Stomach smooth muscle (tissue), 2 donors: Measurements from ENCODE around the gene NUFIP2.

Experiments
- H3K27ac ChIP-seq: one replicate; pipeline ENCODE4 v1.7.0; 2013; ENCODE audit warnings: mild to moderate bottlenecking, low read length, inconsistent platforms
- H3K27me3 ChIP-seq, 2 donors: one replicate each; pipeline ENCODE4 v1.7.0; 2013; ENCODE audit warnings: low read length in 2 of 2; ENCODE audit not compliant: insufficient read depth in 2 of 2, control insufficient read depth in 1 of 2
- H3K36me3 ChIP-seq, 2 donors: one replicate each; pipeline ENCODE4 v1.7.0; 2013; ENCODE audit warnings: low read length in 2 of 2; ENCODE audit not compliant: control insufficient read depth in 2 of 2, insufficient read depth in 2 of 2
- H3K4me1 ChIP-seq: one replicate; pipeline ENCODE4 v1.7.0; 2013; ENCODE audit warnings: low read length; ENCODE audit not compliant: control insufficient read depth, insufficient read depth
- H3K4me3 ChIP-seq, 2 donors: one replicate each; pipeline ENCODE4 v1.7.0; 2013; ENCODE audit warnings: low read length in 2 of 2
- H3K9ac ChIP-seq, 2 donors: one replicate each; pipeline ENCODE4 v1.7.0; 2013; ENCODE audit warnings: low read length in 2 of 2, mild to moderate bottlenecking in 1 of 2
- H3K9me3 ChIP-seq, 2 donors: one replicate each; pipeline ENCODE4 v1.7.0; 2013; ENCODE audit warnings: low read length in 2 of 2; ENCODE audit not compliant: control insufficient read depth in 2 of 2
- donor health status: healthy.
- donor health status: Pancreatic carcinoma.

NUFIP2 gene

GRCh38 chr17:29299031-29299430 is 5.1 kb upstream of the NUFIP2 start:
- H3K9ac ChIP-seq: no peak overlapping the region
- H3K9me3 ChIP-seq: no peaks in the 10 kb centered on the region
- H3K4me3 ChIP-seq: no peak overlapping the region
- H3K27me3 ChIP-seq: no peaks in the 10 kb centered on the region
- H3K36me3 ChIP-seq: no peaks in the 10 kb centered on the region
- no peak overlapping the region for H3K27ac ChIP-seq
- H3K4me1 ChIP-seq: no peaks in the 10 kb centered on the region

GRCh38 chr17:29295420-29295819 is 1.5 kb upstream of the NUFIP2 start:
- no peak overlapping the region for H3K27ac ChIP-seq
- no peaks in the 10 kb centered on the region for H3K36me3 ChIP-seq
- H3K4me3 ChIP-seq: no peak overlapping the region
- peaks cover 3% of the 10 kb centered on the region for H3K4me1 ChIP-seq
- no peaks in the 10 kb centered on the region for H3K9me3 ChIP-seq
- no peak overlapping the region for H3K9ac ChIP-seq
- H3K27me3 ChIP-seq: no peaks in the 10 kb centered on the region

GRCh38 chr17:29294580-29294900 is 592 bp upstream of the NUFIP2 start:
- H3K9ac ChIP-seq: peak overlapping the region; percentile 80 to 96

GRCh38 chr17:29292992-29293889 is 707 bp downstream of the NUFIP2 start:
- peak overlapping the region; percentile 93 to 100 for H3K9ac ChIP-seq
- H3K36me3 ChIP-seq: no peaks in the 10 kb centered on the region
- no peaks in the 10 kb centered on the region for H3K9me3 ChIP-seq
- peak overlapping the region; percentile 95 for H3K27ac ChIP-seq
- H3K27me3 ChIP-seq: no peaks in the 10 kb centered on the region
- H3K4me3 ChIP-seq: peak overlapping the region; percentile 96 to 100
- H3K4me1 ChIP-seq: peaks cover 9% of the 10 kb centered on the region

More at GRCh38 chr17:29294580-29294900, 592 bp upstream of the NUFIP2 start:
- peak overlapping the region; percentile 95 for H3K27ac ChIP-seq
- H3K27me3 ChIP-seq: no peaks in the 10 kb centered on the region
- no peaks in the 10 kb centered on the region for H3K9me3 ChIP-seq
- H3K4me3 ChIP-seq: peak overlapping the region; percentile 78 to 96
- peaks cover 9% of the 10 kb centered on the region for H3K4me1 ChIP-seq
- no peaks in the 10 kb centered on the region for H3K36me3 ChIP-seq

- peak overlapping the region; percentile 95 for H3K27ac ChIP-seq
- peaks cover 9% of the 10 kb centered on the region for H3K4me1 ChIP-seq
Observed at GRCh38 chr17:29292071-29292991, 1.6 kb downstream of the NUFIP2 start.

GRCh38 chr17:29291163-29291752 is 2.7 kb downstream of the NUFIP2 start:
- Histone ChIP-seq H3K27ac (no peak overlapping the region), H3K4me1 (peaks cover 9% of the 10 kb centered on the region), H3K9ac (peak overlapping the region in 1 of 2 donors; percentile 99), H3K4me3 (peak overlapping the region; percentile 77 to 95), H3K27me3 (no peaks in the 10 kb centered on the region), H3K36me3 (peaks cover 12% of the 10 kb centered on the region in 2 donors), H3K9me3 (no peaks in the 10 kb centered on the region)

More at GRCh38 chr17:29292071-29292991, 1.6 kb downstream of the NUFIP2 start:
- Histone ChIP-seq H3K9ac (peak overlapping the region; percentile 93 to 100), H3K27me3 (no peaks in the 10 kb centered on the region), H3K36me3 (peaks cover 2 to 3% of the 10 kb centered on the region in 2 donors), H3K4me3 (peak overlapping the region; percentile 96 to 100), H3K9me3 (no peaks in the 10 kb centered on the region)

- Histone ChIP-seq H3K4me1 (peaks cover 11% of the 10 kb centered on the region), H3K9ac (peak overlapping the region in 1 of 2 donors; percentile 42), H3K27me3 (no peaks in the 10 kb centered on the region), H3K27ac (no peak overlapping the region), H3K36me3 (peaks cover 16 to 17% of the 10 kb centered on the region in 2 donors), H3K9me3 (no peaks in the 10 kb centered on the region), H3K4me3 (no peak overlapping the region)
Observed at GRCh38 chr17:29289852-29290251, 4.1 kb downstream of the NUFIP2 start.

GRCh38 chr17:29283961-29284360 is 10.0 kb downstream of the NUFIP2 start:
- no peak overlapping the region for H3K4me3 ChIP-seq
- peaks cover 7% of the 10 kb centered on the region for H3K4me1 ChIP-seq

GRCh38 chr17:29283496-29283895 is 10.5 kb downstream of the NUFIP2 start:
- peaks cover 26 to 30% of the 10 kb centered on the region in 2 donors for H3K36me3 ChIP-seq
- H3K9me3 ChIP-seq: no peaks in the 10 kb centered on the region
- no peak overlapping the region for H3K9ac ChIP-seq
- no peak overlapping the region for H3K27ac ChIP-seq
- H3K4me1 ChIP-seq: peaks cover 7% of the 10 kb centered on the region
- no peak overlapping the region for H3K4me3 ChIP-seq
- H3K27me3 ChIP-seq: no peaks in the 10 kb centered on the region

More at GRCh38 chr17:29283961-29284360, 10.0 kb downstream of the NUFIP2 start:
- Histone ChIP-seq H3K27me3 (no peaks in the 10 kb centered on the region), H3K9me3 (no peaks in the 10 kb centered on the region), H3K27ac (no peak overlapping the region), H3K36me3 (peaks cover 26 to 29% of the 10 kb centered on the region in 2 donors), H3K9ac (no peak overlapping the region)

GRCh38 chr17:29279397-29280070 is 14.4 kb downstream of the NUFIP2 start:
- Histone ChIP-seq H3K27me3 (no peaks in the 10 kb centered on the region), H3K9ac (no peak overlapping the region), H3K36me3 (peaks cover 15 to 22% of the 10 kb centered on the region in 2 donors), H3K27ac (no peak overlapping the region), H3K4me3 (no peak overlapping the region), H3K9me3 (no peaks in the 10 kb centered on the region), H3K4me1 (peaks cover 5% of the 10 kb centered on the region)
